H1 (cell line): ENCODE measurements around the gene MVK. TPM values are rescaled to one million over a fixed set of nuclear protein-coding genes. Genes with fewer than 3 reads are reported as not detected.
"Not testable (repeated sequence)": the region's sequence is repeated elsewhere in the genome, so short reads cannot be mapped to it uniquely, and the experiment has no call there.

Source experiments
- CTCF ChIA-PET: fragments of 300-600 bp; sonication (Branson Sonifier 250); formaldehyde crosslinking; loops from one replicate; lab custom pipeline; 2021; ENCODE audit not compliant: partially characterized antibody; lab: Charles Lee
- POLR2A ChIA-PET: fragments of 300-600 bp; sonication (Branson Sonifier 250); formaldehyde crosslinking; loops from one replicate; lab custom pipeline; 2021; ENCODE audit warnings: inconsistent platforms; ENCODE audit not compliant: partially characterized antibody; lab: Charles Lee
- DNase-seq, 2 experiments: peaks; one replicate each; pipeline versions ENCODE4 v3.0.0 to v3.0.0-alpha.2; 2010 to 2022; ENCODE audit warnings: low spot score in 2 of 2, low read depth in 1 of 2, mixed read lengths in 1 of 2
- FAIRE-seq: peaks from 2 replicates; lab custom pipeline; 2011; peaks lifted over from hg19 to GRCh38; lab: Jason Lieb, UNC
- H2AFZ ChIP-seq: 2 replicates; pipeline ENCODE4 v1.8.1; 2012; ENCODE audit warnings: low read length, inconsistent platforms
- H2AK5ac ChIP-seq: 2 replicates; pipeline ENCODE4 v1.6.1; 2013; ENCODE audit warnings: low read depth, low read length
- H2BK120ac ChIP-seq: replicated peaks from 2 replicates; pipeline ENCODE3; 2013; ENCODE audit warnings: low read depth, low read length, inconsistent platforms
- H2BK12ac ChIP-seq: 2 replicates; pipeline ENCODE4 v1.6.1; 2013; ENCODE audit warnings: low read depth, low read length
- H2BK15ac ChIP-seq: 2 replicates; pipeline ENCODE4 v1.6.1; 2013; ENCODE audit warnings: low read length
- H2BK20ac ChIP-seq: 2 replicates; pipeline ENCODE4 v1.6.1; 2013; ENCODE audit warnings: low read length
- H2BK5ac ChIP-seq: 2 replicates; pipeline ENCODE4 v1.6.1; 2013; ENCODE audit warnings: low read depth, low read length
- H3K14ac ChIP-seq: 2 replicates; pipeline ENCODE4 v1.6.1; 2013; ENCODE audit warnings: inconsistent platforms; ENCODE audit not compliant: insufficient read length
- H3K18ac ChIP-seq: 2 replicates; pipeline ENCODE4 v1.6.1; 2013; ENCODE audit warnings: low read length; ENCODE audit errors: extremely low read depth
- H3K23ac ChIP-seq: 2 replicates; pipeline ENCODE4 v1.6.1; 2013; ENCODE audit warnings: inconsistent platforms; ENCODE audit not compliant: insufficient read length
- H3K23me2 ChIP-seq: 2 replicates; pipeline ENCODE4 v1.6.1; 2013; ENCODE audit warnings: low read depth, low read length
- H3K27ac ChIP-seq: 2 replicates; pipeline ENCODE4 v1.6.1; 2011; ENCODE audit warnings: low read depth, low read length, inconsistent platforms
- H3K27me3 ChIP-seq, 4 experiments: replicated peaks in 1 of 4; 1 replicate in 1 of 4; 2 replicates in 3 of 4; pipeline versions ENCODE4 v1.6.1 to v1.8.1; 2011 to 2013; ENCODE audit warnings: low read length in 3 of 4, mild to moderate bottlenecking in 3 of 4, inconsistent platforms in 2 of 4, mixed read lengths in 2 of 4, moderate library complexity in 1 of 4; ENCODE audit not compliant: control insufficient read depth in 3 of 4, insufficient read depth in 3 of 4; ENCODE audit errors: extremely low read depth in 1 of 4
- H3K36me3 ChIP-seq, 4 experiments: 2 replicates each; pipeline versions ENCODE4 v1.6.1 to v1.8.1; 2011 to 2013; ENCODE audit warnings: mild to moderate bottlenecking in 4 of 4, low read length in 3 of 4, moderate library complexity in 2 of 4, control low read depth in 1 of 4, inconsistent platforms in 1 of 4; ENCODE audit not compliant: insufficient read depth in 4 of 4, control insufficient read depth in 2 of 4
- H3K4ac ChIP-seq: replicated peaks from 2 replicates; pipeline ENCODE3; 2013; ENCODE audit warnings: low read length, low read depth, mixed read lengths, inconsistent platforms; ENCODE audit not compliant: insufficient read length
- H3K4me1 ChIP-seq, 4 experiments: replicated peaks in 1 of 4; 1 replicate in 1 of 4; 2 replicates in 3 of 4; pipeline versions ENCODE4 v1.6.1 to v1.8.1; 2011 to 2013; ENCODE audit warnings: low read length in 3 of 4, inconsistent platforms in 2 of 4, mixed read lengths in 1 of 4; ENCODE audit not compliant: insufficient read depth in 4 of 4, control insufficient read depth in 3 of 4
- H3K4me2 ChIP-seq, 2 experiments: 2 replicates each; pipeline versions ENCODE4 v1.6.1 to v1.8.1; 2011 to 2013; ENCODE audit warnings: low read depth in 2 of 2, low read length in 2 of 2, control low read depth in 1 of 2, inconsistent platforms in 1 of 2, mild to moderate bottlenecking in 1 of 2; ENCODE audit not compliant: insufficient read depth in 1 of 2
- H3K4me3 ChIP-seq, 4 experiments: fragments of 200-600, 300-600 bp in 1 of 4; sonication (generic), shearing (Covaris generic), sonication (Bioruptor Twin) in 1 of 4; 2 replicates each; pipeline versions ENCODE4 v1.5.1 to v1.8.1; 2011 to 2016; ENCODE audit warnings: low read length in 4 of 4, low read depth in 3 of 4, control low read depth in 2 of 4, inconsistent platforms in 2 of 4, mild to moderate bottlenecking in 2 of 4, mixed read lengths in 1 of 4, moderate library complexity in 1 of 4; ENCODE audit not compliant: insufficient read depth in 2 of 4; ENCODE audit errors: extremely low read depth in 1 of 4
- H3K56ac ChIP-seq: replicated peaks from 2 replicates; pipeline ENCODE3; 2013; ENCODE audit warnings: low read depth, mild to moderate bottlenecking, mixed read lengths, low read length, inconsistent platforms; ENCODE audit not compliant: insufficient read length
- H3K79me1 ChIP-seq: 2 replicates; pipeline ENCODE4 v1.6.1; 2013; ENCODE audit warnings: low read depth, low read length, control low read depth
- H3K79me2 ChIP-seq, 2 experiments: 2 replicates each; pipeline versions ENCODE4 v1.6.1 to v1.8.1; 2012 to 2013; ENCODE audit warnings: low read length in 2 of 2, mild to moderate bottlenecking in 2 of 2, inconsistent platforms in 1 of 2; ENCODE audit not compliant: insufficient read depth in 2 of 2, control insufficient read depth in 1 of 2
- H3K9ac ChIP-seq, 4 experiments: replicated peaks in 1 of 4; 1 replicate in 1 of 4; 2 replicates in 3 of 4; pipeline versions ENCODE4 v1.6.1 to v1.8.1; 2011 to 2013; ENCODE audit warnings: low read depth in 3 of 4, low read length in 3 of 4, control low read depth in 2 of 4, mild to moderate bottlenecking in 2 of 4, moderate library complexity in 2 of 4, inconsistent platforms in 1 of 4; ENCODE audit errors: extremely low read depth in 1 of 4
- H3K9me3 ChIP-seq, 2 experiments: 2 replicates each; pipeline versions ENCODE4 v1.6.1 to v1.8.1; 2012 to 2013; ENCODE audit warnings: mild to moderate bottlenecking in 2 of 2, moderate library complexity in 2 of 2, control low read depth in 1 of 2, inconsistent platforms in 1 of 2, low read depth in 1 of 2, low read length in 1 of 2, mixed read lengths in 1 of 2; ENCODE audit not compliant: insufficient read depth in 2 of 2
- H4K20me1 ChIP-seq, 2 experiments: replicated peaks in 1 of 2; 2 replicates each; pipeline versions ENCODE3 to v1.8.1; 2011 to 2013; ENCODE audit warnings: inconsistent platforms in 2 of 2, low read length in 2 of 2, mild to moderate bottlenecking in 1 of 2; ENCODE audit not compliant: insufficient read depth in 2 of 2, control insufficient read depth in 1 of 2
- H4K5ac ChIP-seq: 2 replicates; pipeline ENCODE4 v1.6.1; 2013; ENCODE audit warnings: low read length, low read depth, mixed read lengths, inconsistent platforms; ENCODE audit not compliant: insufficient read length
- H4K8ac ChIP-seq: 2 replicates; pipeline ENCODE4 v1.8.0; 2013; ENCODE audit warnings: mild to moderate bottlenecking, moderate library complexity, low read length, inconsistent platforms; ENCODE audit not compliant: insufficient read depth; ENCODE audit errors: extremely low read depth
- H4K91ac ChIP-seq: replicated peaks from 2 replicates; pipeline ENCODE3; 2013; ENCODE audit warnings: low read length, mixed read lengths, inconsistent platforms; ENCODE audit not compliant: insufficient read length
- WGBS, 2 experiments: shearing (Covaris generic) in 1 of 2; methylation state at CpG; one replicate each; pipeline versions ENCODE4 v1.1.6 to v1.1.7; 2013 to 2015; ENCODE audit warnings: low lambda C conversion rate in 2 of 2, mixed read lengths in 2 of 2, inconsistent platforms in 1 of 2, low coverage in 1 of 2, missing lambda C conversion rate in 1 of 2; ENCODE audit not compliant: insufficient replicate concordance in 2 of 2, insufficient coverage in 1 of 2, insufficient read length in 1 of 2; ENCODE audit errors: extremely low coverage in 1 of 2, missing lambda C conversion rate in 1 of 2; 5-methylcytosine and 5-hydroxymethylcytosine counted together
- polyA plus RNA-seq, 7 experiments: library from polyadenylated mRNA; depleted of rRNA in 3 of 7; stranded (reverse) in 5 of 7; unstranded in 2 of 7; fragments of >200 nt in 5 of 7; fragments of 200-250 nt in 2 of 7; gene quantifications; 1 replicate in 5 of 7; 2 replicates in 1 of 7; 4 replicates in 1 of 7; pipeline versions ENCODE4 v1.2.1 to v1.2.3, GENCODE V29; 2011 to 2013; ENCODE audit warnings: missing spikeins in 2 of 7, mixed read lengths in 2 of 7
- total RNA-seq: library from RNA; stranded (reverse); fragmentation: NEBNext Ultra II Directional; extraction: Animal tissue kit (Norgen Biotek cat#: 25700); gene quantifications from 2 replicates; pipeline ENCODE4 v1.2.1, GENCODE V29; 2021

Gene MVK
- total and polyA plus RNA-seq, 2 of the 8 experiments (the other 6 are each of a cell fraction or from before 2014, with no cell fraction given), result 15.7 to 20.9 TPM

DNA sequence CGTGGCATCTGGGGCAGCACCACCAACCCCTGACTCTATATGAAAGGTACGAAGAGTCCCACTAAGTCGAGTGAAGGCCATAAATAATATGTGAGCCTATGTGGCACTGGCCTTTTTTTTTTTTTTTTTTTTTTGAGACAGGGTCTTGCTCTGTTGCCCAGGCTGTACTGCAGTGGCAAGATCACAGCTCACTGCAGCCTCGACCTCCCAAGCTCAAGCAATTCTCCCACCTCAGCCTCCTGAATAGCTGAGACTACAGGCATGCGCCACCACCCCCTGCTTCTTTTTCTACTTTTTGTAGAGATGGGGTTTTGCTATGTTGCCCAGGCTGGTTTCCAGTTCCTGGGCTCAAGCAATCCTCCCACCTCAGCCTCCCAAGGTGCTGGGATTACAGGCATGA is 28.5 kb downstream of the MVK start:
- H3K79me2 ChIP-seq, H3K4me3 ChIP-seq, H2BK20ac ChIP-seq, H3K9me3 ChIP-seq, DNase-seq, H3K4ac ChIP-seq, H3K23ac ChIP-seq, FAIRE-seq, H3K18ac ChIP-seq, H3K23me2 ChIP-seq, H3K36me3 ChIP-seq, H3K9ac ChIP-seq, H4K91ac ChIP-seq, H3K27ac ChIP-seq, H2AK5ac ChIP-seq, H2BK15ac ChIP-seq, H4K20me1 ChIP-seq, H2AFZ ChIP-seq, POLR2A ChIA-PET, H3K14ac ChIP-seq, H3K27me3 ChIP-seq, H3K4me2 ChIP-seq, H2BK12ac ChIP-seq, H4K5ac ChIP-seq, H2BK5ac ChIP-seq, H4K8ac ChIP-seq, H3K56ac ChIP-seq, H3K79me1 ChIP-seq, H2BK120ac ChIP-seq: not testable (repeated sequence)
- WGBS, 2 experiments, result 88% methylated on average over 5 of the region's 5 CpGs; no CpG with 5 or more reads in 1 of the 2 experiments
- CTCF ChIA-PET, result interaction anchor here (0.6 to 11.3 kb wide), 5 partner anchors 18 to 242 kb away, joined by 3 to 163 read pairs (median 3); no protein-coding TSS in a partner anchor
- peaks cover 0 to 11% (median 4%) of the 10 kb centered on the region in 4 experiments; a peak in 6 of 7 replicates for H3K4me1 ChIP-seq
